Activated T-cell treated with anti-CD3 and anti-CD28 coated beads for 4 hours (primary cell): ENCODE data around the gene VWA8.
"Not testable (repeated sequence)": the region's sequence is repeated elsewhere in the genome, so short reads cannot be mapped to it uniquely, and the experiment has no call there.

Experiments
- DNase-seq: peaks from one replicate; pipeline ENCODE4 v3.0.0-alpha.2; 2020

Gene VWA8

DNA sequence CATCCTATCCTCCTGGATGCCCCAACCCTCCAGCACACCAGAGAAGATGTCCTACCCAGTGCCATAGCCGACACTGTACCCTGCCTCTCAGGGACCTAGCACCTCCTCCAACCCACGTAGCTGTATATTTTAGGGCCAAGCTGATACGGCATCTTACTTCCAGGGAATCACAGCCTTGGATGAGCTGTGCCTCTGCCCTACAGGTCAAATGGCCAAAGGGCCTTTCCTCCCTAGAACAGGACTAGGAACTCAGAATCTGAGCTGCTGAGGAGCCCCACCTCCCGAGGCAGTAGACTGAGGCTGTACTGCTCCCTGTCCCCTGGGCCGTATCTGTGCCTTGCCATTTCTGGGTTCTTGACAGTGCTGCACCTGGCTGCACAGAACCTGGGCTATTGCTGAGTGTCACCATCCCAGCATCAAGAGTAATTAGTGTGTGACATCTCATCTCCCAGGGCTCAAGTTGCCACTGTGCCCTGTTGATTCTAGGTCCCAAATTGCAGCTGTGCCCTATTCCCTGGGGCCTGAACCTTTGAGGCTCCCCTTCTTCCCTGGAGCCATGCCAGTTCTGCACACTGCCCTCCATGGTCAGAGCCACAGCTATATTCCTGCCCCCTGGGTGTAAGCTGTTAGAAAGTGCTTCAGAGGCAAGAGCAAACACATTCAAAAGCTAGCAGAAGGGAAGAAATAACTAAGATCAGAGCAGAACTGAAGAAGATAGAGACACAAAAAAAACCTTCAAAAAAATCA, 41.0 kb downstream of the VWA8 start:
- no peak for DNase-seq

- DNase-seq, result no peak
Observed at GRCh38 chr13:41919031-41919740, 41.7 kb downstream of the VWA8 start.

DNA sequence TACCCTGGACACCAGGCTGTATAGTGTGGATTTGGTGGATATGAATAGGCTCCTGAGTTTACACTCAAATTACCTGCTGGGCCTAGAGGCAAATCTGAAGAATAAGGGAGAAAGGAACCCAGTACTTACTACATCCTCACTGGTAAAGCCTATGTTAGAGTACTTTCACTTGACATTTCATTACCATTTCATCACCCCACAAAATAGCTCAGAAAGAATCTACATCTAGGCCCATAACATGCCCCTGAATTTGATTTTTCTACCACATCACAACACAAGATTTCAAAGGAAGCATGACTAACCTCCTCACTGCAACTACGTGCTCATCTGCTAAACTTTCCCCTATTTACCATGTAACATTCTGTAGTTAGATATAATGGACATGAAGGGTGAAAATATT, 43.3 kb downstream of the VWA8 start:
- no peak for DNase-seq

- DNase-seq, result no peak
Observed at GRCh38 chr13:41916173-41916954, 44.5 kb downstream of the VWA8 start.

- DNase-seq, result no peak
Observed at GRCh38 chr13:41915081-41915480, 45.8 kb downstream of the VWA8 start.

DNA sequence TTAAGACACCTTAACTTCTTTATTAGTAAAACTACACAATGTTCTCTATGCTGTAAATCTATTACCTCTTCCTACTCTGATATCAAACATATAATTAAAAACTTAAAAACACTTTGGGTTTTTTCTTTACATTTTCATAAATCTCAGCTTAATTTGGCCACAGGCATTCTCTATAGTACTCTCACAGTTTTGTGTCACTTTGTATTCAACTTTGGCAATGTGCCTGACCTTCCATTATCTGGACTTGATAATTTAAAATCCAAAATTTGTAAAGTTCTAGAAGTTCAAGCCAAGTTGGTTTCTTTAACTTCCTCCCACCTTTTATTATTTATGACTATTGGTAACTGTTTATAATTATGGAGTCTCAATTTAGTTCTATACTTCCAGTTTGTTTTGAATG, 46.4 kb downstream of the VWA8 start:
- no peak for DNase-seq

GRCh38 chr13:41909506-41909905, 51.4 kb downstream of the VWA8 start:
- no peak for DNase-seq

DNA sequence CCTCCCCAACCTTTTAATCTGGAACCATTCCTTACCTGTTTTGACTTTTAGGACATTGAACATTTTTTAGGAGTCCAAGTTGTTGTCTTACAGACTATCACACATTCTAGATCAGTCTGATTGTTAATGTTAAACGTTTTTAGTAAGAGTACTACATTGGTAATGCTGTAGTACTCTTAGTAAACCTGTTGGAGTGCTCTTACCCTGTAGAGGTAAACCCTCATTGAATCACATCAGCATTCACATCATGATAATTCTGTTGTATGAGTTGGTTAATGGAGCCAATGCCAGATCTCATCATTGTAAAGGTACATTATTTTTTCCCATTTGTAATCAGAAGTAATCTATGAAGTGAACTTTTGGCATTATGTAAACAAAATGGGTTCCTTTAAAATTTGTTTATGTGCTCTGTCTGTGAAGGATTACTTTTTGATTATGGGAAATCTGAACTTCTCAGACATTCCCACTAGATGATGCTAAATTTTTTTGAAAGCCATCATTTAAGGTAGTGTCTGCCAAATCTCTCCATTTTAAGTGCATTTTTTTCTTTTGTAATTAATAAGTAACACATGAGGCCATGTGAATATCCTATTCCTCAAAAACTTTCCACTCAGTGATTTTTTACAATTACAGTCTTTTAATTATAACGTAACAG, 55.2 kb downstream of the VWA8 start:
- DNase-seq, result no peak

DNA sequence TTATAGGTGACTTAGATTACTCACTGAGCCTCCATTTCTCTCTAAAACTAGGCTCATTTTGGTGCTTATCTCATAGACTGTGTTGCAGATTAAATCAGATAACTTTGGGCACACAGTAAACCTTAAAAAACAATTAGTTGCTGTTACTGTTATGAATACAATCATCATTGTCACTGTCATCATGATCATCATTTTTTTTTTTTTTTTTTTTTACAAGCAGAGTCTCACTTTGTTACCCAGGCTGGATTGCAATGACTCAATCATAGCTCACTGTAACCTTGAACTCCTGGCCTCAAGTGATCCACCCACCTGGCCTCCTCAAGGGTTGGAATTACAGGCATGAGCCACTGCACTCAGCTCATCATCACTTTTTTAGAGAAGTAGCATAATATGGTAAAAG, 60.0 kb downstream of the VWA8 start:
- DNase-seq, result no peak

DNA sequence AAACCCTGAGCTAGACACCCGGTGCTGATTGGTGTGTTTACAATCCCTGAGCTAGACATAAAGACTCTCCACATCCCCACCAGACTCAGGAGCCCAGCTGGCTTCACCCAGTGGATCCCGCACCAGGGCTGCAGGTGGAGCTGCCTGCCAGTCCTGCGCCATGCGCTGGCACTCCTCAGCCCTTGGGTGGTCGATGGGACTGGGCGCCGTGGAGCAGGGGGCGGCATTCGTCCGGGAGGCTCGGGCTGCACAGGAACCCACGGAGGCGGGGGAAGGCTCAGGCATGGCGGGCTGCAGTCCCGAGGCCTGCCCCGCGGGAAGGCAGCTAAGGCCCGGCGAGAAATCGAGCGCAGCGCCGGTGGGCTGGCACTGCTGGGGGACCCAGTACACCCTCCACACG, 62.5 kb downstream of the VWA8 start:
- not testable (repeated sequence) for DNase-seq

- no peak for DNase-seq
Observed at GRCh38 chr13:41897126-41897525, 63.8 kb downstream of the VWA8 start.

- DNase-seq, result no peak
Observed at GRCh38 chr13:41895478-41895877, 65.4 kb downstream of the VWA8 start.

GRCh38 chr13:41891119-41891518, 69.8 kb downstream of the VWA8 start:
- no peak for DNase-seq

GRCh38 chr13:41883147-41883546, 77.8 kb downstream of the VWA8 start:
- DNase-seq, result no peak

DNA sequence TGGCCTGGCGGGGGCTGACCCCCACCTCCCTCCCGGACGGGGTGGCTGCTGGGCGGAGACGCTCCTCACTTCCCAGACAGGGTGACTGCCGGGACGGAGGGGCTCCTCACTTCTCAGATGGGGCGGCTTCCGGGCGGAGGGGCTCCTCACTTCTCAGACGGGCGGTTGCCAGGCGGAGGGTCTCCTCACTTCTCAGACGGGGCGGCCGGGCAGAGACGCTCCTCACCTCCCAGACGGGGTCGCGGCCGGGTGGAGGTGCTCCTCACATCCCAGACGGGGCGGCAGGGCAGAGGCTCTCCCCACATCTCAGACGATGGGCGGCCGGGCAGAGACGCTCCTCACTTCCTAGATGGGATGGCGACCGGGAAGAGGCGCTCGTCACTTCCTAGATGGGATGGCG, 79.0 kb downstream of the VWA8 start:
- not testable (repeated sequence) for DNase-seq

- DNase-seq, result no peak
Observed at GRCh38 chr13:41880966-41881365, 79.9 kb downstream of the VWA8 start.

DNA sequence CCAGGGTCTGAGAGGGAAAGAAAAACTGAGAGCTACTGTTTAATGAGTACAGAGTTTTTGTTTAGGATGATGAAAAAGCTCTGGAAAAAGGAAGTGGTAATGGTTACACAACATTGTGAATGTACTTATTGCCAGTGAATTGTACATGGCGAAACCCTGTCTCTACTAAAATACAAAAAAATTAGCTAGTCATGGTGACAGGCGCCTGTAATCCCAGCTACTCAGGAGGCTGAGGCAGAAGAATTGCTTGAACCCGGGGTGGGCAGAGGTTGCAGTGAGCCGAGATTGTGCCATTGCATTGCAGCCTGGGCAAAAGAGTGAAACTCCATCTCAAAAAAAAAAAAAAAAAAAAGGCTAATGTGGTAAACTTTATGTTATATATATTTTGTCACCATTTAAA, 96.3 kb downstream of the VWA8 start:
- no peak for DNase-seq

DNA sequence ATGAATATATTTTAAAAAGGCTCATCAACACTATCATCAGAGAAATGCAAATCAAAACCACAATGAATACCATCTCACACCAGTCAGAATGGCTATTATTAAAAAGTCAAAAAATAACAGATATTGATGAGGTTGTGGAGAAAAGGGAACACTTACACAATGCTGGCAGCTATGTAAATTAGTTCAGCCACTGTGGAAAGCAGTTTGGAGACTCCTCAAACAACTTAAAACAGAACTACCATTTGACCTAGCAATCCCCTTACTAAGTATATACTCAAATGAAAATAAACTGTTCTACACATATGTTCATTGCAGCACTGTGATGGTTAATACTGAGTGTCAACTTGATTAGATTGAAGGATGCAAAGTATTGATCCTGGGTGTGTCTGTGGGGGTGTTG, 98.2 kb downstream of the VWA8 start:
- DNase-seq, result not testable (repeated sequence)

- no peak for DNase-seq
Observed at GRCh38 chr13:41859565-41859964, 101.3 kb downstream of the VWA8 start.

DNA sequence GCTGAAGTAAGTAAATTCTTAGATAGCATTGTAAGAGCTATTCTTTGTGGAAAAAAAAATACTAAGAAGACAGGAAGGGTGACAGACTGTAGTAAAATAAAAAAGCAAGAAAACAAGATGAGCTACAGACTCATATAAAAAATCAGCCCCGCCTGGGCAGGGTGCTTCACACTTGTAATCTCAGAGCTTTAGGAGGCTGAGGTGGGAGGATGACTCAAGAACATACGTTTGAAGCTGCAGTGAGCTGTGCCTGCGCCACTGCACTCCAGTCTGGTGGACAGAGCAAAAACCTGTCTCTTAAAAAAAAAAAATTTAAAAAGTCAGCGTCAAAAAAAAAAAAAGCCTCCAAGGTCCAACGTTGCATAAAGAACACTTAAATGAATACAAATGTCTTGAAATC, 102.1 kb downstream of the VWA8 start:
- DNase-seq, result no peak

DNA sequence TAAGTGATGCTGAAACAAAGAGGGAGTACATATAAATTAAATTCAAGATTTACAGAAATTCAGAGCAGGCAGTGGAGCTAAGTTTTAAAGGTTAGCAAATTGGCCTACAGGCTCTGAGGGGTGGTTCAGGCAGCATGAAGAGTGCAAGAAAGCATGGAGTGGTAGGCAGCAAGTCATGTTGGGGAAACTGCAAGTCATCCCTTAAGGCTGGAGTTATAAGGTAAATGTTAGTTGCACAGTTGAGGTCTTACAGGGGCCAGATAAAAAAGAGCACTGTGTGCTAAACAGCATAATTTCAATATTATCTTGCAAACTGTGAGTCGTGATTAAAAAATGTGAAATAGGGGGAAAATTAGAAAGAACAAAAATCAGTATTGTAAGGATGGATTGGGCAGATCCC, 106.2 kb downstream of the VWA8 start:
- DNase-seq, result no peak

DNA sequence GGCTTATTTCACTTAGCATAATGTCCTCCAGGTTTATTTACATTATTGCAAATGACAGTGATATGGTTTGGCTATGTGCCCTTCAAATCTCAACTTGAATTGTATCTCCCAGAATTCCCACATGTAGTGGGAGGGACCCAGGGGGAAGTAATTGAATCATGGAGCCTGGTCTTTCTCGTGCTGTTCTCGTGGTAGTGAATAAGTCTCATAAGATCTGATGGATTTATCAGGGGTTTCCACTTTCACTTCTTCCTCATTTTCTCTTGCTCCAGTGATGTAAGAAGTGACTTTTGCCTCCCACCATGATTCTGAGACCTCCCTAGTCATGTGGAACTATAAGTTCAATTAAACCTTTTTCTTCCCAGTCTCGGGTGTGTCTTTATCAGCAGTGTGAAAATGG, 109.6 kb downstream of the VWA8 start:
- no peak for DNase-seq
